ENCODE data around the gene BCL2L14. TPM values are rescaled to one million over a fixed set of nuclear protein-coding genes. Genes with fewer than 3 reads are reported as not detected.
A peak's percentile ranks its signal among the peaks of the same experiment; 100 is the strongest.

Gene BCL2L14
- total RNA-seq, 4 donors from 2014 or later: 1.6 TPM; not detected in 3

GRCh38 chr12:12032851-12033797 is 37.6 kb upstream of the BCL2L14 start:
- peak overlapping the region; percentile 36 to 77 (median 74) for H3K27ac ChIP-seq
- no peak for TF ChIP-seq POLR2A (IDR thresholded peaks at IDR 0.05)
- TF ChIP-seq, protein P1, sequence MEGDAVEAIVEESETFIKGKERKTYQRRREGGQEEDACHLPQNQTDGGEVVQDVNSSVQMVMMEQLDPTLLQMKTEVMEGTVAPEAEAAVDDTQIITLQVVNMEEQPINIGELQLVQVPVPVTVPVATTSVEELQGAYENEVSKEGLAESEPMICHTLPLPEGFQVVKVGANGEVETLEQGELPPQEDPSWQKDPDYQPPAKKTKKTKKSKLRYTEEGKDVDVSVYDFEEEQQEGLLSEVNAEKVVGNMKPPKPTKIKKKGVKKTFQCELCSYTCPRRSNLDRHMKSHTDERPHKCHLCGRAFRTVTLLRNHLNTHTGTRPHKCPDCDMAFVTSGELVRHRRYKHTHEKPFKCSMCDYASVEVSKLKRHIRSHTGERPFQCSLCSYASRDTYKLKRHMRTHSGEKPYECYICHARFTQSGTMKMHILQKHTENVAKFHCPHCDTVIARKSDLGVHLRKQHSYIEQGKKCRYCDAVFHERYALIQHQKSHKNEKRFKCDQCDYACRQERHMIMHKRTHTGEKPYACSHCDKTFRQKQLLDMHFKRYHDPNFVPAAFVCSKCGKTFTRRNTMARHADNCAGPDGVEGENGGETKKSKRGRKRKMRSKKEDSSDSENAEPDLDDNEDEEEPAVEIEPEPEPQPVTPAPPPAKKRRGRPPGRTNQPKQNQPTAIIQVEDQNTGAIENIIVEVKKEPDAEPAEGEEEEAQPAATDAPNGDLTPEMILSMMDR (IDR thresholded peaks at IDR 0.05): peak; percentile 76 to 92 (median 89)
- H3K9me3 ChIP-seq: no peaks in the 10 kb centered on the region
- 1 to 2% methylated on average over 25 to 27 of the region's 27 CpGs for WGBS, 2 donors
- DNase-seq: peak; percentile 12
- no peaks in the 10 kb centered on the region for H3K36me3 ChIP-seq
- no peaks in the 10 kb centered on the region for H3K27me3 ChIP-seq
- intact Hi-C loops (cut with DNase I): loop anchor here (5.0 to 10.0 kb wide), 2 partner anchors 451 to 478 kb away; no protein-coding TSS in a partner anchor
- peaks cover 11 to 23% (median 11%) of the 10 kb centered on the region in 3 donors for H3K4me1 ChIP-seq
- H3K4me3 ChIP-seq: peak overlapping the region; percentile 3 to 64 (median 42)

GRCh38 chr12:12033824-12034223 is 36.9 kb upstream of the BCL2L14 start:
- no peak for TF ChIP-seq POLR2A (IDR thresholded peaks at IDR 0.05)
- TF ChIP-seq, protein P1 (IDR thresholded peaks at IDR 0.05): no peak
- WGBS, 2 donors: 44 to 47% methylated on average over 5 of the region's 5 CpGs
- H3K36me3 ChIP-seq: no peaks in the 10 kb centered on the region
- intact Hi-C loops (cut with DNase I): loop anchor here (5.0 to 10.0 kb wide), 2 partner anchors 452 to 479 kb away; no protein-coding TSS in a partner anchor
- H3K4me1 ChIP-seq: peaks cover 11 to 23% (median 11%) of the 10 kb centered on the region in 3 donors
- no peak overlapping the region for H3K27ac ChIP-seq
- DNase-seq: no peak
- no peaks in the 10 kb centered on the region for H3K27me3 ChIP-seq
- H3K4me3 ChIP-seq: no peak overlapping the region
- H3K9me3 ChIP-seq: no peaks in the 10 kb centered on the region

GRCh38 chr12:12034344-12034743 is 36.4 kb upstream of the BCL2L14 start:
- WGBS, 2 donors: 88 to 89% methylated on average over 3 of the region's 3 CpGs

GRCh38 chr12:12035229-12035628 is 35.5 kb upstream of the BCL2L14 start:
- intact Hi-C loops (cut with DNase I): loop anchor here (10.0 kb wide), 1 partner anchor 480 kb away; no protein-coding TSS in a partner anchor

More at GRCh38 chr12:12034344-12034743, 36.4 kb upstream of the BCL2L14 start:
- H3K27me3 ChIP-seq: no peaks in the 10 kb centered on the region
- no peak overlapping the region for H3K27ac ChIP-seq
- H3K4me1 ChIP-seq: peaks cover 11 to 23% (median 11%) of the 10 kb centered on the region in 3 donors
- H3K36me3 ChIP-seq: no peaks in the 10 kb centered on the region
- H3K9me3 ChIP-seq: no peaks in the 10 kb centered on the region
- intact Hi-C loops (cut with DNase I): loop anchor here (5.0 to 10.0 kb wide), 2 partner anchors 452 to 480 kb away; no protein-coding TSS in a partner anchor
- TF ChIP-seq, protein P1 (IDR thresholded peaks at IDR 0.05): no peak
- no peak for TF ChIP-seq POLR2A (IDR thresholded peaks at IDR 0.05)
- DNase-seq: no peak
- no peak overlapping the region for H3K4me3 ChIP-seq

DNA sequence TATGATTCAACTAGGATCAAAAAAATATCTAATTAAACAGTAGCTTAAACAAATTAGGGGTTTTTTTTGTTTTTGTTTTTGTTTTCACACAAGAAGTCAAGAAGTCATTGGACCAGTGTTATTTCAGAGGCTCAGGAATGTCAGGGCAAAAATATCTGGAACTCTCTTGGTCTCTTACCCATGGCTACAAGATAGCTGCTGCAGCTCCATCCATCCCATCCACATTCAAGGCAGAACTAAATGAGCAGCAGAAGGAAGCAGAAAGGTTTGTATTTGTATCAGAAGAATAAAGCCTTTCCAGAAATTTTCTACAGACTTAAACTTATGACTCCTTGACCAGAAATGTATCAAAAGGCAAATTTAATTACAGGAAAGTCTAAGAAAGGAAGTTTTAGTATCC is 33.8 kb upstream of the BCL2L14 start:
- no peak overlapping the region for H3K4me3 ChIP-seq
- no peaks in the 10 kb centered on the region for H3K9me3 ChIP-seq
- no peaks in the 10 kb centered on the region for H3K36me3 ChIP-seq
- TF ChIP-seq, protein P1 (IDR thresholded peaks at IDR 0.05): no peak
- TF ChIP-seq POLR2A (IDR thresholded peaks at IDR 0.05): no peak
- H3K27me3 ChIP-seq: no peaks in the 10 kb centered on the region
- peaks cover 11 to 20% (median 11%) of the 10 kb centered on the region in 3 donors for H3K4me1 ChIP-seq
- H3K27ac ChIP-seq: no peak overlapping the region
- intact Hi-C loops (cut with DNase I): loop anchor here (10.0 kb wide), 1 partner anchor 482 kb away; no protein-coding TSS in a partner anchor
- DNase-seq: no peak

More at GRCh38 chr12:12035229-12035628, 35.5 kb upstream of the BCL2L14 start:
- TF ChIP-seq POLR2A (IDR thresholded peaks at IDR 0.05): no peak
- Histone ChIP-seq H3K27me3 (no peaks in the 10 kb centered on the region), H3K4me1 (peaks cover 11 to 23% (median 11%) of the 10 kb centered on the region in 3 donors), H3K36me3 (no peaks in the 10 kb centered on the region), H3K27ac (no peak overlapping the region), H3K4me3 (no peak overlapping the region), H3K9me3 (no peaks in the 10 kb centered on the region)
- DNase-seq: no peak
- WGBS, 2 donors: 90 to 100% methylated on average over 1 of the region's 1 CpG
